Peyer's patch (tissue), 4 donors: Measurements from ENCODE around the gene HSD17B8. TPM values are rescaled to one million over a fixed set of nuclear protein-coding genes. Genes with fewer than 3 reads are reported as not detected.
A peak's percentile ranks its signal among the peaks of the same experiment; 100 is the strongest.

Experiments
- DNase-seq, 3 donors: peaks; one replicate each; pipeline ENCODE4 v3.0.0-alpha.2; 2017 to 2019
- H3K27ac ChIP-seq, 4 donors: fragments of 200-600 bp; sonication (generic); one replicate each; pipeline ENCODE4 v1.5.1; 2016 to 2019
- H3K27me3 ChIP-seq, 2 donors: fragments of 200-600 bp; sonication (generic); one replicate each; pipeline ENCODE4 v1.5.1; 2019
- H3K36me3 ChIP-seq, 3 donors: fragments of 200-600 bp; sonication (generic); one replicate each; pipeline ENCODE4 v1.5.1; 2016 to 2019
- H3K4me1 ChIP-seq, 4 donors: fragments of 200-600 bp; sonication (generic); one replicate each; pipeline ENCODE4 v1.5.1; 2016 to 2019
- H3K4me3 ChIP-seq, 4 donors: fragments of 200-600 bp; sonication (generic); 1 replicate in 3 of 4; 2 replicates in 1 of 4; pipeline ENCODE4 v1.5.1; 2016 to 2019; ENCODE audit warnings: mild to moderate bottlenecking in 1 of 4
- H3K9me3 ChIP-seq, 4 donors: fragments of 200-600 bp; sonication (generic); one replicate each; pipeline ENCODE4 v1.5.1; 2016 to 2019; ENCODE audit warnings: mild to moderate bottlenecking in 1 of 4
- CTCF ChIP-seq, 6 experiments: fragments of 450-650 bp in 4 of 6; fragments of 200-600 bp in 2 of 6; sonication (generic) in 1 of 6; IDR thresholded peaks; one replicate each; pipeline ENCODE4 v1.5.1; 2017 to 2019; ENCODE audit warnings: antibody characterized with exemption in 6 of 6, mild to moderate bottlenecking in 3 of 6, moderate library complexity in 1 of 6
- POLR2A ChIP-seq, 2 donors: fragments of 450-650 bp; IDR thresholded peaks; one replicate each; pipeline ENCODE4 v1.5.1; 2017; ENCODE audit warnings: antibody characterized with exemption in 2 of 2, mild to moderate bottlenecking in 2 of 2, moderate library complexity in 2 of 2
- total RNA-seq, 4 donors: library from RNA; depleted of rRNA; stranded (reverse); fragments of >200 nt; gene quantifications; one replicate each; pipeline ENCODE4 v1.1.0, GENCODE V29; 2016

HSD17B8 gene
- total RNA-seq, 4 donors from 2014 or later, result 26.4 to 58.0 (median 44.0) TPM

- Histone ChIP-seq H3K4me1 (peaks cover 0 to 13% (median 6%) of the 10 kb centered on the region in 4 donors), H3K4me3 (peak overlapping the region; percentile 39 to 69 (median 55)), H3K9me3 (no peaks in the 10 kb centered on the region), H3K36me3 (no peaks in the 10 kb centered on the region), H3K27ac (peak overlapping the region in 3 of 4 donors; percentile 39 to 59 (median 47)), H3K27me3 (no peaks in the 10 kb centered on the region)
- TF ChIP-seq CTCF (IDR thresholded peaks at IDR 0.05) (peak; percentile 83 to 98 (median 92)), POLR2A (IDR thresholded peaks at IDR 0.05) (no peak)
- peak; percentile 76 to 93 (median 85) for DNase-seq
Observed at GRCh38 chr6:33161354-33162331, 42.8 kb upstream of the HSD17B8 start.

- Histone ChIP-seq H3K4me3 (no peak overlapping the region), H3K27me3 (no peaks in the 10 kb centered on the region), H3K4me1 (peaks cover 0 to 13% (median 6%) of the 10 kb centered on the region in 4 donors), H3K27ac (no peak overlapping the region), H3K9me3 (no peaks in the 10 kb centered on the region), H3K36me3 (no peaks in the 10 kb centered on the region)
- no peak for DNase-seq
- TF ChIP-seq CTCF (IDR thresholded peaks at IDR 0.05) (no peak), POLR2A (IDR thresholded peaks at IDR 0.05) (no peak)
Observed at GRCh38 chr6:33163540-33163939, 40.9 kb upstream of the HSD17B8 start.

- Histone ChIP-seq H3K4me1 (peaks cover 0 to 13% (median 6%) of the 10 kb centered on the region in 4 donors), H3K4me3 (no peak overlapping the region), H3K36me3 (no peaks in the 10 kb centered on the region), H3K27ac (no peak overlapping the region), H3K27me3 (no peaks in the 10 kb centered on the region), H3K9me3 (no peaks in the 10 kb centered on the region)
- no peak for DNase-seq
- TF ChIP-seq CTCF (IDR thresholded peaks at IDR 0.05), result no peak
- no peak for TF ChIP-seq POLR2A (IDR thresholded peaks at IDR 0.05)
Observed at GRCh38 chr6:33164176-33164575, 40.3 kb upstream of the HSD17B8 start.

- Histone ChIP-seq H3K9me3 (no peaks in the 10 kb centered on the region), H3K4me3 (no peak overlapping the region), H3K36me3 (no peaks in the 10 kb centered on the region), H3K27me3 (no peaks in the 10 kb centered on the region), H3K27ac (no peak overlapping the region), H3K4me1 (peaks cover 0 to 13% (median 6%) of the 10 kb centered on the region in 4 donors)
- TF ChIP-seq POLR2A (IDR thresholded peaks at IDR 0.05) (no peak), CTCF (IDR thresholded peaks at IDR 0.05) (no peak)
- no peak for DNase-seq
Observed at GRCh38 chr6:33164665-33165373, 39.6 kb upstream of the HSD17B8 start.

- Histone ChIP-seq H3K27ac (no peak overlapping the region), H3K36me3 (no peaks in the 10 kb centered on the region), H3K4me3 (no peak overlapping the region), H3K9me3 (no peaks in the 10 kb centered on the region), H3K4me1 (peaks cover 0 to 13% (median 6%) of the 10 kb centered on the region in 4 donors), H3K27me3 (no peaks in the 10 kb centered on the region)
- no peak for TF ChIP-seq POLR2A (IDR thresholded peaks at IDR 0.05)
- no peak for TF ChIP-seq CTCF (IDR thresholded peaks at IDR 0.05)
- no peak for DNase-seq
Observed at GRCh38 chr6:33165581-33166258, 38.7 kb upstream of the HSD17B8 start.
